ENCODE measurements around the gene MAP3K12.
"Not testable (repeated sequence)": the region's sequence is repeated elsewhere in the genome, so short reads cannot be mapped to it uniquely, and the experiment has no call there.

The MAP3K12 gene

GRCh38 chr12:53466640-53467039 lies 32.6 kb downstream of the MAP3K12 start:
- DNase-seq (ENCODE audit: low spot score): no peak

- DNase-seq (ENCODE audit: low spot score): no peak
These were observed 33.6 kb downstream of the MAP3K12 start for GRCh38 chr12:53465679-53466078.

- DNase-seq (ENCODE audit: low spot score): no peak
These were observed 34.4 kb downstream of the MAP3K12 start for GRCh38 chr12:53464685-53465418.

GRCh38 chr12:53463802-53464560 lies 35.3 kb downstream of the MAP3K12 start:
- DNase-seq (ENCODE audit: low spot score): no peak

- DNase-seq (ENCODE audit: low spot score): no peak
These were observed 36.3 kb downstream of the MAP3K12 start for GRCh38 chr12:53462935-53463334.

- DNase-seq (ENCODE audit: low spot score): no peak
These were observed 37.7 kb downstream of the MAP3K12 start for GRCh38 chr12:53461591-53461990.

- no peak for DNase-seq (ENCODE audit: low spot score)
These were observed 38.2 kb downstream of the MAP3K12 start for GRCh38 chr12:53461059-53461458.

GRCh38 chr12:53459097-53459496 lies 40.2 kb downstream of the MAP3K12 start:
- no peak for DNase-seq (ENCODE audit: low spot score)

GRCh38 chr12:53456654-53457366 lies 42.4 kb downstream of the MAP3K12 start:
- no peak for DNase-seq (ENCODE audit: low spot score)

- no peak for DNase-seq (ENCODE audit: low spot score)
These were observed 44.6 kb downstream of the MAP3K12 start for GRCh38 chr12:53454707-53455106.

- no peak for DNase-seq (ENCODE audit: low spot score)
These were observed 45.2 kb downstream of the MAP3K12 start for GRCh38 chr12:53453953-53454640.

GRCh38 chr12:53452159-53453077 lies 46.8 kb downstream of the MAP3K12 start:
- DNase-seq (ENCODE audit: low spot score): peak; percentile 68

GRCh38 chr12:53451661-53452158 lies 47.5 kb downstream of the MAP3K12 start, which contains the start of gene PCBP2:
Gene PCBP2 (plus strand): TSS chr12:53452102. CDS start chr12:53454801, 2,699 bp downstream.
- DNase-seq (ENCODE audit: low spot score): peak; percentile 97

- no peak for DNase-seq (ENCODE audit: low spot score)
These were observed 48.3 kb downstream of the MAP3K12 start for GRCh38 chr12:53450936-53451335.

GRCh38 chr12:53444593-53445325 lies 54.5 kb downstream of the MAP3K12 start:
- DNase-seq (ENCODE audit: low spot score): not testable (repeated sequence)

- DNase-seq (ENCODE audit: low spot score): no peak
These were observed 55.3 kb downstream of the MAP3K12 start for GRCh38 chr12:53443955-53444354.

- peak; percentile 98 for DNase-seq (ENCODE audit: low spot score)
These were observed 58.0 kb downstream of the MAP3K12 start, which contains the start of gene PRR13 for GRCh38 chr12:53441040-53441833. Gene PRR13 (plus strand): TSS chr12:53441734. CDS start chr12:53442715, 981 bp downstream.

- not testable (repeated sequence) for DNase-seq (ENCODE audit: low spot score)
These were observed 59.7 kb downstream of the MAP3K12 start for GRCh38 chr12:53439582-53439981.

GRCh38 chr12:53435326-53435725 lies 63.9 kb downstream of the MAP3K12 start:
- not testable (repeated sequence) for DNase-seq (ENCODE audit: low spot score)

All from COLO829 (cell line).